ENCODE measurements around the gene MUC16.

- no peak for TF ChIP-seq CTCF (IDR thresholded peaks at IDR 0.05)
- no peak for TF ChIP-seq POLR2A (IDR thresholded peaks at IDR 0.05)
These were observed 48.9 kb upstream of the MUC16 start for GRCh38 chr19:9058905-9059667.
